ENCODE results near the gene ATXN7.

The ATXN7 gene

DNA sequence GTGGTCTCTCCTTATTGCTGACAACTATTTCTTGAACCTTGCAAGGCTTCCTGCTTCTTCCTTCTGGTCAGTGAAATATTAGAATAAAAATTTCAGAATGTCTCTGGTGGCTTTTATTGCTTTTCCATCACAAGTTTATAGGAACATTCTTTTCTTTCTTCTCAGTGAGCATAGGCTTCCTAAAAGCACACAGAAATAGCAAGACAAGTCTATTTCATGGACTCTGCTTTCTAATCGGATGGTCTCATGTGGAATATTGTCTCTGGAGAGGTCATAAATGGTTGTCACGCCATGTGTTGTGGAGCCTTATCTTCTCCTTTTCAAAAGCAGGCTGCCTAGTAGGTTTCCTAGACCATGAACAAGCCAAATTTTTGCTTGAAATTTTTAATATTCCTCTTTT, 169.4 kb downstream of the ATXN7 start:
- no peak overlapping the region for H3K4me3 ChIP-seq (ENCODE audit: low read depth, low read length)
- ChIA-PET CTCF (interaction anchor here (0.6 to 15.0 kb wide), 4 partner anchors 10 to 453 kb away, joined by 3 to 323 read pairs (median 26); partner anchors contain the start of genes PRICKLE2 and PSMD6), POLR2A (no interaction called here)
- TF ChIP-seq CTCF (IDR thresholded peaks at IDR 0.05; ENCODE audit: insufficient read depth, low read length, missing control alignments), result no peak
- no peak for DNase-seq (ENCODE audit: low read depth, low spot score)

GRCh38 chr3:64037084-64037483, 173.4 kb downstream of the ATXN7 start:
- ChIA-PET POLR2A (no interaction called here), CTCF (interaction anchor here (1.0 to 4.3 kb wide), 2 partner anchors 8 to 447 kb away, joined by 8 to 27 read pairs; no protein-coding TSS in a partner anchor)
- H3K4me3 ChIP-seq (ENCODE audit: low read depth, low read length), result no peak overlapping the region
- no peak for DNase-seq (ENCODE audit: low read depth, low spot score)
- TF ChIP-seq CTCF (IDR thresholded peaks at IDR 0.05; ENCODE audit: insufficient read depth, low read length, missing control alignments), result no peak

- CTCF ChIA-PET, result interaction anchor here (1.1 to 4.6 kb wide), 3 partner anchors 10 to 363 kb away, joined by 3 to 27 read pairs (median 20); partner anchors contain the start of gene PSMD6
- no peak overlapping the region for H3K4me3 ChIP-seq (ENCODE audit: low read depth, low read length)
- no peak for DNase-seq (ENCODE audit: low read depth, low spot score)
- TF ChIP-seq CTCF (IDR thresholded peaks at IDR 0.05; ENCODE audit: insufficient read depth, low read length, missing control alignments), result no peak
- POLR2A ChIA-PET, result no interaction called here
Measured at GRCh38 chr3:64038253-64038767, 174.6 kb downstream of the ATXN7 start.

- TF ChIP-seq CTCF (IDR thresholded peaks at IDR 0.05; ENCODE audit: insufficient read depth, low read length, missing control alignments), result no peak
- DNase-seq (ENCODE audit: low read depth, low spot score), result no peak
- ChIA-PET POLR2A (no interaction called here), CTCF (interaction anchor here (1.0 to 4.6 kb wide), 5 partner anchors 11 to 446 kb away, joined by 3 to 27 read pairs (median 4); partner anchors contain the start of genes PRICKLE2 and PSMD6)
- no peak overlapping the region for H3K4me3 ChIP-seq (ENCODE audit: low read depth, low read length)
Measured at GRCh38 chr3:64039332-64039731, 175.7 kb downstream of the ATXN7 start.

- H3K4me3 ChIP-seq (ENCODE audit: low read depth, low read length), result no peak overlapping the region
- CTCF ChIA-PET, result interaction anchor here (1.0 to 4.6 kb wide), 5 partner anchors 11 to 445 kb away, joined by 3 to 27 read pairs (median 4); partner anchors contain the start of genes PRICKLE2 and PSMD6
- no peak for TF ChIP-seq CTCF (IDR thresholded peaks at IDR 0.05; ENCODE audit: insufficient read depth, low read length, missing control alignments)
- POLR2A ChIA-PET, result no interaction called here
- DNase-seq (ENCODE audit: low read depth, low spot score), result no peak
Measured at GRCh38 chr3:64039981-64040733, 176.5 kb downstream of the ATXN7 start.

GRCh38 chr3:64042952-64043351, 179.3 kb downstream of the ATXN7 start:
- H3K4me3 ChIP-seq (ENCODE audit: low read depth, low read length), result no peak overlapping the region
- ChIA-PET POLR2A (no interaction called here), CTCF (interaction anchor here (1.7 to 2.4 kb wide), 2 partner anchors 12 to 442 kb away, joined by 6 to 11 read pairs; no protein-coding TSS in a partner anchor)
- TF ChIP-seq CTCF (IDR thresholded peaks at IDR 0.05; ENCODE audit: insufficient read depth, low read length, missing control alignments), result no peak
- DNase-seq (ENCODE audit: low read depth, low spot score), result no peak

Measured in AG04449 (cell line).